ENCODE measurements around the gene TCAP.

GRCh38 chr17:39663340-39663687, 1.8 kb upstream of the TCAP start:
- TF ChIP-seq CTCF (conservative IDR thresholded peaks at IDR 0.05; ENCODE audit: low read length) (no peak), EZH2phosphoT487 (IDR thresholded peaks at IDR 0.05; ENCODE audit: borderline replicate concordance) (no peak)

All from Loucy (cell line).